ENCODE results near the gene CCDC194.

DNA sequence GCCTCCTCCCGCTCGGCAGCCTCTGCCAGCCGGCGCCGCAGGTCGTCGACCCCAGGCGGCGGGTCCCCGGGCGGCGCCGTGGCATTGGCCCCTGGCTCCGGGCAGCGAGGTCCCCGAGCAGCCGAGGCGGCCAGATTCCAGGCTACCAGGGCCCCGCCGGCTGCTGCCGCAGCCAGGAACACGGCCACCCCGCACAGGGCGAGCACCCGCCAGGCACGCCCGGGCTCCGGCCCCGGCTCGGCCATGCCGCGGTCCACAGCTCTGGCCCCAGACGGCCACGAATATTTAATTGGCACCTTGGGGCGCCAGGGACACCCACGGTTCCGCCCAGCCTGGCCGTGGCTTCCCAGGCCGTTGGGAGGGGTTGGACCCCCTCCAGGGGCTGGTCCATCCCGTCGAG, at the start of gene CCDC194:
- TF ChIP-seq ZSCAN22 (CRISPR knock-in tag; IDR thresholded peaks at IDR 0.05) (no peak), PREB (CRISPR knock-in tag; IDR thresholded peaks at IDR 0.05) (no peak), LCORL (IDR thresholded peaks at IDR 0.05) (no peak), LCORL (CRISPR knock-in tag; IDR thresholded peaks at IDR 0.05) (no peak), SP2 (CRISPR knock-in tag; IDR thresholded peaks at IDR 0.05) (no peak)
